ENCODE results near the gene ME1.

DNA sequence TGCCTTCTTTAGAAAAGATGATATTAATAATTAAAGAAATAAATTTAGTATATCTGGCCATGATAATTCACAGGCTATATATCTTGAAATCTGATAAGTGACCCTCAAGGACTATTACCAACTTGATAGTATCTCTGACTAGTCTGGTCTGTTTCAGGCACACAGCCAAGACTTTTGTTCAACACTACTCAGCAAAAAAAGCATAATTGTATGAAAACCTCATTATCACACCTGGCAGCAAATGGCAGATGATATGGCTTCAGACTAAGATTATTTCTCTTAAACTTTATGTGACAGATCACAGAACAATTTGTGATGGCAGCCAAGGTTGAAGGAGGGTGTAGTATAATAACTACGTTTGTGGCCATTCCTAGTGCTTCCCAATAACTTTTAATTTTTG, 123.0 kb downstream of the ME1 start:
- TF ChIP-seq, protein P1, sequence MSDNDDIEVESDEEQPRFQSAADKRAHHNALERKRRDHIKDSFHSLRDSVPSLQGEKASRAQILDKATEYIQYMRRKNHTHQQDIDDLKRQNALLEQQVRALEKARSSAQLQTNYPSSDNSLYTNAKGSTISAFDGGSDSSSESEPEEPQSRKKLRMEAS (IDR thresholded peaks at IDR 0.05) = no peak
- no peak for TF ChIP-seq EGR1 (IDR thresholded peaks at IDR 0.05)
- TF ChIP-seq FOXM1 (IDR thresholded peaks at IDR 0.05; ENCODE audit: borderline replicate concordance, low read depth) = no peak
- no peak for TF ChIP-seq YY1 (IDR thresholded peaks at IDR 0.05; ENCODE audit: low read depth)
- TF ChIP-seq CREB1 (IDR thresholded peaks at IDR 0.05; ENCODE audit: low read depth) = no peak
